C4-2B (cell line): ENCODE measurements around the gene CCN2.

Source experiments
- ZFX ChIP-seq: fragments of 450-650 bp; IDR thresholded peaks from 2 replicates; pipeline ENCODE4 v1.6.1; 2017
- TF ChIP-seq, protein P1 (sequence below): fragments of 450-650 bp; conservative IDR thresholded peaks from 2 replicates; pipeline ENCODE4 v1.5.1; 2017; ENCODE audit warnings: mild to moderate bottlenecking

DNA sequence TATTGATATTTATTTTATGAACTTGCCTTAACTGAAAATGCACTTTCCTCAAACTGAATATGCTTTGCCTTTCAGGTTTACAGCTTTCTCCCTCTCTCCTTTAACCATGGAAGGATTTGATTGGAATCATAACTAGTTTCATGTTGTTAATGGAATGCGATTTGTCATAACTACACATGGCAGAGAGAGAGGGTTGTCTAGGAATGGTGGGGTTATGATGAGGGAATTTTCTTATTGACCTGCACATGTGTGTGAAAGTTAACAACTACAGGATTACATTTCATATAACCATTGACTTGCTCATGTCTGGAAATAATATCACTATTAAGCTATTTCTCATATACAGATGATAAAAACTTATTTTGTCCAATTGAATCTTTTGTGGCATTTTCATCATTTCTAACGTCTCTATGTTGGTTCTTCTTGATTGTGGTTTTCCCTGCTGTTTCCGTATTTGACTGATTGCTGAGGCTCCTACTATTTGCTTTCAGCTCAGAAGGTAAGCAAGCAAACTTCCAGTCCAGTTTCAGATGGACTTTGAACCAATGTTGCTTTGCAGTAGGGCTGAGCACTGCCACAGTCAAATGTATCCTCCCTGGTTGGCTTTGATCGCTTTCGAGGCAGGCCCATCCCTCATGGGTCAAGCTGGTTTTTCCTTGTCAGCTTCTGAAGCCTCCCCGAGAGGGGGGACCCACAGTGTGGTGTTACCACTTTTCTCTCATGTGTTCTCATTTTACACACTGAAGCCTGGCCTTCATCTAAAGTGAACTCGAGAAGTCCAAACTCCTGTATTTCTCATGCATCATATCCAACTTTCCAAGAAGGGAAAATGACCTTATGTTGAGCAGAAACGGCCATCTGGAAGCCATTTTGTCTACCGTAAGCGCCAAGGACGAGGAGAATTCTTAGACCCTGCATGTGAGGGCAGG, 7.6 kb upstream of the CCN2 start:
- TF ChIP-seq, protein P1, sequence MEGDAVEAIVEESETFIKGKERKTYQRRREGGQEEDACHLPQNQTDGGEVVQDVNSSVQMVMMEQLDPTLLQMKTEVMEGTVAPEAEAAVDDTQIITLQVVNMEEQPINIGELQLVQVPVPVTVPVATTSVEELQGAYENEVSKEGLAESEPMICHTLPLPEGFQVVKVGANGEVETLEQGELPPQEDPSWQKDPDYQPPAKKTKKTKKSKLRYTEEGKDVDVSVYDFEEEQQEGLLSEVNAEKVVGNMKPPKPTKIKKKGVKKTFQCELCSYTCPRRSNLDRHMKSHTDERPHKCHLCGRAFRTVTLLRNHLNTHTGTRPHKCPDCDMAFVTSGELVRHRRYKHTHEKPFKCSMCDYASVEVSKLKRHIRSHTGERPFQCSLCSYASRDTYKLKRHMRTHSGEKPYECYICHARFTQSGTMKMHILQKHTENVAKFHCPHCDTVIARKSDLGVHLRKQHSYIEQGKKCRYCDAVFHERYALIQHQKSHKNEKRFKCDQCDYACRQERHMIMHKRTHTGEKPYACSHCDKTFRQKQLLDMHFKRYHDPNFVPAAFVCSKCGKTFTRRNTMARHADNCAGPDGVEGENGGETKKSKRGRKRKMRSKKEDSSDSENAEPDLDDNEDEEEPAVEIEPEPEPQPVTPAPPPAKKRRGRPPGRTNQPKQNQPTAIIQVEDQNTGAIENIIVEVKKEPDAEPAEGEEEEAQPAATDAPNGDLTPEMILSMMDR: no peak
- TF ChIP-seq ZFX: no peak
